Hepatocyte (in vitro differentiated cells): ENCODE results near the gene RRP9. TPM values are rescaled to one million over a fixed set of nuclear protein-coding genes. Genes with fewer than 3 reads are reported as not detected.

ENCODE experiments used
- DNase-seq: peaks from one replicate; pipeline ENCODE4 v3.0.0-alpha.2; 2016; ENCODE audit warnings: low spot score
- H2AFZ ChIP-seq: fragments of 200-600 bp; sonication (generic); 2 replicates; pipeline ENCODE4 v1.6.0; 2016; ENCODE audit warnings: antibody characterized with exemption, mild to moderate bottlenecking
- H3K27ac ChIP-seq: fragments of 200-600 bp; sonication (generic); 2 replicates; pipeline ENCODE4 v1.5.1; 2016; ENCODE audit warnings: mild to moderate bottlenecking
- H3K27me3 ChIP-seq: fragments of 200-600 bp; sonication (generic); 2 replicates; pipeline ENCODE4 v1.6.1; 2016
- H3K36me3 ChIP-seq: fragments of 200-600 bp; sonication (generic); replicated peaks from 2 replicates; pipeline ENCODE4 v1.5.1; 2016; ENCODE audit warnings: low read depth; ENCODE audit not compliant: insufficient read depth
- H3K4me1 ChIP-seq: fragments of 200-600 bp; sonication (generic); 2 replicates; pipeline ENCODE4 v1.5.1; 2016; ENCODE audit warnings: mild to moderate bottlenecking, moderate library complexity; ENCODE audit not compliant: insufficient read depth
- H3K4me2 ChIP-seq: fragments of 200-600 bp; sonication (generic); 2 replicates; pipeline ENCODE4 v1.6.0; 2016
- H3K4me3 ChIP-seq: fragments of 200-600 bp; sonication (generic); 2 replicates; pipeline ENCODE4 v1.5.1; 2016; ENCODE audit warnings: mild to moderate bottlenecking
- H3K79me2 ChIP-seq: fragments of 200-600 bp; sonication (generic); 2 replicates; pipeline ENCODE4 v1.6.0; 2017; ENCODE audit warnings: mild to moderate bottlenecking
- H3K9me2 ChIP-seq: fragments of 200-600 bp; sonication (generic); replicated peaks from 2 replicates; pipeline ENCODE4 v1.6.0; 2017; ENCODE audit warnings: mild to moderate bottlenecking; ENCODE audit not compliant: insufficient read depth
- H3K9me3 ChIP-seq: fragments of 200-600 bp; sonication (generic); 2 replicates; pipeline ENCODE4 v1.5.1; 2016; ENCODE audit warnings: low read depth, mild to moderate bottlenecking
- H4K20me1 ChIP-seq: fragments of 200-600 bp; sonication (generic); 2 replicates; pipeline ENCODE4 v1.6.0; 2016; ENCODE audit warnings: mild to moderate bottlenecking; ENCODE audit not compliant: insufficient read depth, poor library complexity, severe bottlenecking
- CTCF ChIP-seq: fragments of 200-600 bp; sonication (generic); IDR thresholded peaks from 2 replicates; pipeline ENCODE4 v1.5.1; 2016; ENCODE audit warnings: antibody characterized with exemption, mild to moderate bottlenecking; ENCODE audit not compliant: poor library complexity
- EZH2 ChIP-seq: fragments of 200-600 bp; sonication (generic); IDR thresholded peaks from 2 replicates; pipeline ENCODE4 v1.6.1; 2016; ENCODE audit warnings: antibody characterized with exemption, mild to moderate bottlenecking, borderline replicate concordance
- EZH2phosphoT487 ChIP-seq: fragments of 200-600 bp; sonication (generic); IDR thresholded peaks from one replicate; pipeline ENCODE4 v1.6.1; 2018; ENCODE audit warnings: antibody characterized with exemption, mild to moderate bottlenecking, low read depth, moderate library complexity; ENCODE audit not compliant: unreplicated experiment, severe bottlenecking
- WGBS: methylation state at CpG from one replicate; pipeline ENCODE4 v1.1.6; 2016; ENCODE audit warnings: low lambda C conversion rate; ENCODE audit errors: missing lambda C conversion rate; 5-methylcytosine and 5-hydroxymethylcytosine counted together
- polyA plus RNA-seq: library from polyadenylated mRNA; unstranded; fragments of >200 nt; fragmentation: Nextera tagmentation; extraction: Ambion mirVana; gene quantifications from 2 replicates; pipeline ENCODE4 v1.2.1, GENCODE V29; 2016
- total RNA-seq: library from RNA; depleted of rRNA; stranded (reverse); fragments of >200 nt; gene quantifications from 2 replicates; pipeline ENCODE4 v1.2.3, GENCODE V29; 2014

RRP9 gene
- total and polyA plus RNA-seq, 2 experiments from 2014 or later = 17.5 to 32.8 TPM

GRCh38 chr3:51966922-51967383, 25.2 kb upstream of the RRP9 start:
- Histone ChIP-seq H3K4me3 (peak overlapping the region; percentile 75), H3K79me2 (peaks cover 31% of the 10 kb centered on the region), H3K9me2 (no peaks in the 10 kb centered on the region), H3K4me2 (peak overlapping the region; percentile 97), H3K4me1 (peaks cover 31% of the 10 kb centered on the region), H3K27me3 (no peaks in the 10 kb centered on the region), H4K20me1 (no peaks in the 10 kb centered on the region), H3K36me3 (no peaks in the 10 kb centered on the region), H2AFZ (peak overlapping the region; percentile 40), H3K9me3 (no peaks in the 10 kb centered on the region), H3K27ac (peak overlapping the region; percentile 95)
- WGBS = 12% methylated on average over 12 of the region's 33 CpGs
- DNase-seq = no peak
- no peak for TF ChIP-seq EZH2phosphoT487
- no peak for TF ChIP-seq EZH2
- no peak for TF ChIP-seq CTCF

- WGBS = 86% methylated on average over 2 of the region's 5 CpGs
- TF ChIP-seq EZH2 = no peak
- TF ChIP-seq CTCF = no peak
- TF ChIP-seq EZH2phosphoT487 = no peak
- Histone ChIP-seq H3K36me3 (no peaks in the 10 kb centered on the region), H3K27ac (peak overlapping the region; percentile 95), H3K4me1 (peaks cover 31% of the 10 kb centered on the region), H4K20me1 (no peaks in the 10 kb centered on the region), H3K9me2 (no peaks in the 10 kb centered on the region), H3K79me2 (peaks cover 31% of the 10 kb centered on the region), H2AFZ (peak overlapping the region; percentile 40), H3K4me3 (peak overlapping the region; percentile 75), H3K27me3 (no peaks in the 10 kb centered on the region), H3K9me3 (no peaks in the 10 kb centered on the region), H3K4me2 (peak overlapping the region; percentile 97)
- no peak for DNase-seq
These were observed 24.8 kb upstream of the RRP9 start for GRCh38 chr3:51966486-51966885.

- Histone ChIP-seq H4K20me1 (no peaks in the 10 kb centered on the region), H3K4me1 (peaks cover 31% of the 10 kb centered on the region), H3K27me3 (no peaks in the 10 kb centered on the region), H2AFZ (no peak overlapping the region), H3K9me2 (no peaks in the 10 kb centered on the region), H3K79me2 (peaks cover 31% of the 10 kb centered on the region), H3K4me2 (peak overlapping the region; percentile 97), H3K27ac (no peak overlapping the region), H3K36me3 (no peaks in the 10 kb centered on the region), H3K4me3 (no peak overlapping the region), H3K9me3 (no peaks in the 10 kb centered on the region)
- no peak for TF ChIP-seq EZH2phosphoT487
- no peak for TF ChIP-seq EZH2
- TF ChIP-seq CTCF = no peak
- no peak for DNase-seq
- 79% methylated on average over 2 of the region's 2 CpGs for WGBS
These were observed 24.3 kb upstream of the RRP9 start for GRCh38 chr3:51966016-51966415.
